OCI-LY1 (cell line): Measurements from ENCODE around the gene KICS2.
"Not testable (repeated sequence)": the region's sequence is repeated elsewhere in the genome, so short reads cannot be mapped to it uniquely, and the experiment has no call there.

Source experiments
- EZH2 ChIP-seq: fragments of 200-600 bp; sonication (generic), shearing (Covaris generic); IDR thresholded peaks from 2 replicates; pipeline ENCODE4 v1.8.0; 2017; ENCODE audit warnings: borderline replicate concordance, mixed run types, mild to moderate bottlenecking, antibody characterized with exemption, low read length, moderate library complexity, mixed read lengths
- TF ChIP-seq, protein P1 (sequence below): fragments of 200-600 bp; sonication (generic), shearing (Covaris generic); IDR thresholded peaks from 2 replicates; pipeline ENCODE4 v1.5.1; 2017; ENCODE audit warnings: mild to moderate bottlenecking, antibody characterized with exemption, low read length, moderate library complexity, mixed read lengths

DNA sequence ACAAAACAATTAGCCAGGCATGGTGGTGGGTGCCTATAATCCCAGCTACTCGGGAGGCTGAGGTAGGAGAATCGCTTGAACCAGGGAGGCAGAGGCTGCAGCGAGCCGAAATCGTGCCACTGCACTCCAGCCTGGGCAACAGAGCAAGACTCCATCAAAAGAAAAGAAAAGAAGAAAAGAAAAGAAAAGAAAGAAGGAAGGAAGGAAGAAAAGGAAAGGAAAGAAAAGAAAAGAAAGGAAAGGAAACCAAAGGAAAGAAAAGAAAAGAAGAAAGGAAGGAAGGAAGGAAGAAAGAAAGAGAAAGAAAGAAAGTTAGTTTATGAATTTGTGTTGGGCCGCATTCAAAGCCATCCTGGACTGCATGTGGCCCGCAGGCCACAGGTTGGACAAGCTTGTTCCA is 4.5 kb downstream of the KICS2 start:
- TF ChIP-seq, protein P1, sequence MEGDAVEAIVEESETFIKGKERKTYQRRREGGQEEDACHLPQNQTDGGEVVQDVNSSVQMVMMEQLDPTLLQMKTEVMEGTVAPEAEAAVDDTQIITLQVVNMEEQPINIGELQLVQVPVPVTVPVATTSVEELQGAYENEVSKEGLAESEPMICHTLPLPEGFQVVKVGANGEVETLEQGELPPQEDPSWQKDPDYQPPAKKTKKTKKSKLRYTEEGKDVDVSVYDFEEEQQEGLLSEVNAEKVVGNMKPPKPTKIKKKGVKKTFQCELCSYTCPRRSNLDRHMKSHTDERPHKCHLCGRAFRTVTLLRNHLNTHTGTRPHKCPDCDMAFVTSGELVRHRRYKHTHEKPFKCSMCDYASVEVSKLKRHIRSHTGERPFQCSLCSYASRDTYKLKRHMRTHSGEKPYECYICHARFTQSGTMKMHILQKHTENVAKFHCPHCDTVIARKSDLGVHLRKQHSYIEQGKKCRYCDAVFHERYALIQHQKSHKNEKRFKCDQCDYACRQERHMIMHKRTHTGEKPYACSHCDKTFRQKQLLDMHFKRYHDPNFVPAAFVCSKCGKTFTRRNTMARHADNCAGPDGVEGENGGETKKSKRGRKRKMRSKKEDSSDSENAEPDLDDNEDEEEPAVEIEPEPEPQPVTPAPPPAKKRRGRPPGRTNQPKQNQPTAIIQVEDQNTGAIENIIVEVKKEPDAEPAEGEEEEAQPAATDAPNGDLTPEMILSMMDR, result not testable (repeated sequence)
- TF ChIP-seq EZH2, result not testable (repeated sequence)
